SK-N-SH treated with all-trans-retinoic acid at 6 μM for 48 hours (cell line): ENCODE data around the gene LRRC26.

ENCODE experiments used
- ATAC-seq: fragments of 200-7000 bp; cut with Tn5 transposase; 3 replicates; pipeline ENCODE4 v1.9.1; 2020; ENCODE audit warnings: mild to moderate bottlenecking, moderate library complexity
- ARNTL ChIP-seq: fragments of 450-650 bp; formaldehyde crosslinking; IDR thresholded peaks from 2 replicates; pipeline ENCODE4 v1.5.0; 2020; ENCODE audit warnings: low read depth, mild to moderate bottlenecking, moderate library complexity, borderline replicate concordance
- BACH2 ChIP-seq: fragments of 250-450 bp; sonication (Bioruptor Pico); IDR thresholded peaks from 2 replicates; pipeline ENCODE4 v1.9.0; 2021; ENCODE audit warnings: mild to moderate bottlenecking, borderline replicate concordance
- CREB5 ChIP-seq: fragments of 250-450 bp; sonication (Bioruptor Pico); IDR thresholded peaks from 2 replicates; pipeline ENCODE4 v1.5.1; 2020; ENCODE audit warnings: low read depth, mild to moderate bottlenecking, moderate library complexity
- CSDC2 ChIP-seq: fragments of 250-450 bp; sonication (Bioruptor Pico); IDR thresholded peaks from 2 replicates; pipeline ENCODE4 v1.5.0; 2020; ENCODE audit warnings: mild to moderate bottlenecking, moderate library complexity
- CSRNP3 ChIP-seq: fragments of 250-450 bp; sonication (Bioruptor Pico); IDR thresholded peaks from 2 replicates; pipeline ENCODE4 v1.5.1; 2021; ENCODE audit warnings: mild to moderate bottlenecking, moderate library complexity
- ESRRG ChIP-seq: fragments of 250-450 bp; sonication (Bioruptor Pico); IDR thresholded peaks from 2 replicates; pipeline ENCODE4 v1.6.1; 2021; ENCODE audit warnings: mild to moderate bottlenecking
- GLIS3 ChIP-seq: fragments of 250-450 bp; sonication (Bioruptor Pico); IDR thresholded peaks from 2 replicates; pipeline ENCODE4 v1.5.0; 2020; ENCODE audit warnings: mild to moderate bottlenecking, moderate library complexity
- ISL1 ChIP-seq: fragments of 250-450 bp; sonication (Bioruptor Pico); IDR thresholded peaks from 2 replicates; pipeline ENCODE4 v2.1.2; 2022; ENCODE audit warnings: mild to moderate bottlenecking, moderate library complexity
- OSR1 ChIP-seq: fragments of 250-450 bp; sonication (Bioruptor Pico); IDR thresholded peaks from 2 replicates; pipeline ENCODE4 v1.8.0; 2022; ENCODE audit warnings: moderate library complexity, mild to moderate bottlenecking, inconsistent platforms
- PPARA ChIP-seq: fragments of 250-450 bp; sonication (Bioruptor Pico); IDR thresholded peaks from 2 replicates; pipeline ENCODE4 v1.5.0; 2020; ENCODE audit warnings: mild to moderate bottlenecking, borderline replicate concordance
- RARB ChIP-seq: fragments of 250-450 bp; sonication (Bioruptor Pico); IDR thresholded peaks from 2 replicates; pipeline ENCODE4 v1.8.0; 2021; ENCODE audit warnings: mild to moderate bottlenecking, moderate library complexity
- SNAI2 ChIP-seq: fragments of 250-450 bp; sonication (Bioruptor Pico); IDR thresholded peaks from 2 replicates; pipeline ENCODE4 v1.5.0; 2020; ENCODE audit warnings: mild to moderate bottlenecking, moderate library complexity
- TCF4 ChIP-seq: fragments of 250-450 bp; sonication (Bioruptor Pico); IDR thresholded peaks from 2 replicates; pipeline ENCODE4 v1.8.0; 2021; ENCODE audit warnings: mild to moderate bottlenecking, moderate library complexity, borderline replicate concordance
- TOX ChIP-seq: fragments of 250-450 bp; sonication (Bioruptor Pico); IDR thresholded peaks from 2 replicates; pipeline ENCODE4 v1.8.0; 2021; ENCODE audit warnings: mild to moderate bottlenecking, moderate library complexity, borderline replicate concordance
- TSHZ2 ChIP-seq: fragments of 250-450 bp; sonication (Bioruptor Pico); IDR thresholded peaks from 2 replicates; pipeline ENCODE4 v1.5.0; 2020; ENCODE audit warnings: mild to moderate bottlenecking, moderate library complexity
- ZC3H10 ChIP-seq: fragments of 250-450 bp; sonication (Bioruptor Pico); IDR thresholded peaks from 2 replicates; pipeline ENCODE4 v1.5.1; 2021; ENCODE audit warnings: mild to moderate bottlenecking, moderate library complexity
- ZFP3 ChIP-seq: fragments of 250-450 bp; sonication (Bioruptor Pico); IDR thresholded peaks from 2 replicates; pipeline ENCODE4 v1.5.0; 2020; ENCODE audit warnings: mild to moderate bottlenecking, moderate library complexity
- ZFP30 ChIP-seq: fragments of 450-650 bp; formaldehyde crosslinking; IDR thresholded peaks from 2 replicates; pipeline ENCODE4 v1.5.0; 2022; ENCODE audit warnings: mild to moderate bottlenecking, moderate library complexity
- ZNF565 ChIP-seq: fragments of 450-650 bp; formaldehyde crosslinking; conservative IDR thresholded peaks from 2 replicates; pipeline ENCODE4 v1.5.0; 2020; ENCODE audit warnings: low read depth, mild to moderate bottlenecking, moderate library complexity
- ZNF70 ChIP-seq: fragments of 450-650 bp; formaldehyde crosslinking; IDR thresholded peaks from 2 replicates; pipeline ENCODE4 v1.5.0; 2020; ENCODE audit warnings: mild to moderate bottlenecking, moderate library complexity
- ZNF8 ChIP-seq: fragments of 450-650 bp; formaldehyde crosslinking; IDR thresholded peaks from 2 replicates; pipeline ENCODE4 v1.5.0; 2020; ENCODE audit warnings: mild to moderate bottlenecking, moderate library complexity
- TF ChIP-seq, protein P1 (sequence below): fragments of 250-450 bp; sonication (Bioruptor Pico); IDR thresholded peaks from 2 replicates; pipeline ENCODE4 v1.8.0; 2020; ENCODE audit warnings: mild to moderate bottlenecking, moderate library complexity, borderline replicate concordance
- TF ChIP-seq, protein P2 (sequence below): fragments of 250-450 bp; sonication (Bioruptor Pico); IDR thresholded peaks from 2 replicates; pipeline ENCODE4 v1.8.0; 2021; ENCODE audit warnings: low read depth, mild to moderate bottlenecking, moderate library complexity, borderline replicate concordance

The LRRC26 gene

GRCh38 chr9:137212520-137212919 lies 42.7 kb upstream of the LRRC26 start:
- ATAC-seq = peak; percentile 16
- TF ChIP-seq CREB5 (CRISPR knock-in tag) (no peak), GLIS3 (CRISPR knock-in tag) (no peak), ZC3H10 (no peak), CSRNP3 (no peak), ESRRG (CRISPR knock-in tag) (no peak), CSDC2 (CRISPR knock-in tag) (no peak), TOX (CRISPR knock-in tag) (no peak), ZNF565 (CRISPR knock-in tag) (no peak), BACH2 (CRISPR knock-in tag) (no peak), ZNF70 (CRISPR knock-in tag) (no peak), OSR1 (CRISPR knock-in tag) (no peak), ZFP30 (CRISPR knock-in tag) (no peak), ZFP3 (CRISPR knock-in tag) (no peak), TCF4 (CRISPR knock-in tag) (no peak), ISL1 (CRISPR knock-in tag) (no peak), TSHZ2 (CRISPR knock-in tag) (no peak)
- TF ChIP-seq, protein P1, sequence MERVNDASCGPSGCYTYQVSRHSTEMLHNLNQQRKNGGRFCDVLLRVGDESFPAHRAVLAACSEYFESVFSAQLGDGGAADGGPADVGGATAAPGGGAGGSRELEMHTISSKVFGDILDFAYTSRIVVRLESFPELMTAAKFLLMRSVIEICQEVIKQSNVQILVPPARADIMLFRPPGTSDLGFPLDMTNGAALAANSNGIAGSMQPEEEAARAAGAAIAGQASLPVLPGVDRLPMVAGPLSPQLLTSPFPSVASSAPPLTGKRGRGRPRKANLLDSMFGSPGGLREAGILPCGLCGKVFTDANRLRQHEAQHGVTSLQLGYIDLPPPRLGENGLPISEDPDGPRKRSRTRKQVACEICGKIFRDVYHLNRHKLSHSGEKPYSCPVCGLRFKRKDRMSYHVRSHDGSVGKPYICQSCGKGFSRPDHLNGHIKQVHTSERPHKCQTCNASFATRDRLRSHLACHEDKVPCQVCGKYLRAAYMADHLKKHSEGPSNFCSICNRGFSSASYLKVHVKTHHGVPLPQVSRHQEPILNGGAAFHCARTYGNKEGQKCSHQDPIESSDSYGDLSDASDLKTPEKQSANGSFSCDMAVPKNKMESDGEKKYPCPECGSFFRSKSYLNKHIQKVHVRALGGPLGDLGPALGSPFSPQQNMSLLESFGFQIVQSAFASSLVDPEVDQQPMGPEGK (CRISPR knock-in tag) = no peak
- TF ChIP-seq, protein P2, sequence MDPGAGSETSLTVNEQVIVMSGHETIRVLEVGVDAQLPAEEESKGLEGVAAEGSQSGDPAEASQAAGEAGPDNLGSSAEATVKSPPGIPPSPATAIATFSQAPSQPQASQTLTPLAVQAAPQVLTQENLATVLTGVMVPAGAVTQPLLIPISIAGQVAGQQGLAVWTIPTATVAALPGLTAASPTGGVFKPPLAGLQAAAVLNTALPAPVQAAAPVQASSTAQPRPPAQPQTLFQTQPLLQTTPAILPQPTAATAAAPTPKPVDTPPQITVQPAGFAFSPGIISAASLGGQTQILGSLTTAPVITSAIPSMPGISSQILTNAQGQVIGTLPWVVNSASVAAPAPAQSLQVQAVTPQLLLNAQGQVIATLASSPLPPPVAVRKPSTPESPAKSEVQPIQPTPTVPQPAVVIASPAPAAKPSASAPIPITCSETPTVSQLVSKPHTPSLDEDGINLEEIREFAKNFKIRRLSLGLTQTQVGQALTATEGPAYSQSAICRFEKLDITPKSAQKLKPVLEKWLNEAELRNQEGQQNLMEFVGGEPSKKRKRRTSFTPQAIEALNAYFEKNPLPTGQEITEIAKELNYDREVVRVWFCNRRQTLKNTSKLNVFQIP (CRISPR knock-in tag) = no peak
- TF ChIP-seq, all 23 proteins: peak for 0

GRCh38 chr9:137211532-137211931 lies 41.7 kb upstream of the LRRC26 start:
- no peak for ATAC-seq
- no peak for TF ChIP-seq ZC3H10
- no peak for TF ChIP-seq CSRNP3
- TF ChIP-seq, protein P2 (CRISPR knock-in tag) = no peak
- no peak for TF ChIP-seq TOX (CRISPR knock-in tag)
- no peak for TF ChIP-seq SNAI2 (CRISPR knock-in tag)
- no peak for TF ChIP-seq CSDC2 (CRISPR knock-in tag)
- no peak for TF ChIP-seq PPARA (CRISPR knock-in tag)
- TF ChIP-seq TCF4 (CRISPR knock-in tag) = no peak
- TF ChIP-seq ESRRG (CRISPR knock-in tag) = no peak
- no peak for TF ChIP-seq ZFP30 (CRISPR knock-in tag)
- no peak for TF ChIP-seq CREB5 (CRISPR knock-in tag)
- no peak for TF ChIP-seq ISL1 (CRISPR knock-in tag)
- TF ChIP-seq ZNF70 (CRISPR knock-in tag) = no peak
- TF ChIP-seq RARB (CRISPR knock-in tag) = no peak
- no peak for TF ChIP-seq ARNTL (CRISPR knock-in tag)
- no peak for TF ChIP-seq ZNF8 (CRISPR knock-in tag)
- TF ChIP-seq GLIS3 (CRISPR knock-in tag) = no peak
- TF ChIP-seq, protein P1 (CRISPR knock-in tag) = no peak
